Naive thymus-derived CD8-positive, alpha-beta T cell (primary cell): ENCODE measurements around the gene SALL3. TPM values are rescaled to one million over a fixed set of nuclear protein-coding genes. Genes with fewer than 3 reads are reported as not detected.
A peak's percentile ranks its signal among the peaks of the same experiment; 100 is the strongest.
"Not testable (repeated sequence)": the region's sequence is repeated elsewhere in the genome, so short reads cannot be mapped to it uniquely, and the experiment has no call there.

Source experiments
- ATAC-seq, 2 donors: fragments of 150-1000 bp; cut with Tn5 transposase in 1 of 2; sonication (Bioruptor Pico), chemical (Tn5 transposase) in 1 of 2; 1 replicate in 1 of 2; 2 replicates in 1 of 2; pipeline ENCODE4 v1.10.0; 2021; ENCODE audit warnings: mild to moderate bottlenecking in 2 of 2, moderate library complexity in 2 of 2
- POLR2A ChIA-PET: fragments of 350-600 bp; sonication (Branson Sonifier 250); formaldehyde crosslinking; loops from one replicate; lab custom pipeline; 2021; ENCODE audit warnings: antibody characterized with exemption; lab: Charles Lee
- DNase-seq, 10 donors: peaks; one replicate each; pipeline versions ENCODE4 v3.0.0 to v3.0.0-alpha.2; 2020 to 2022
- H3K27ac Mint-ChIP-seq, 10 donors: one replicate each; pipeline ENCODE4 v1.8.0; 2020 to 2022; ENCODE audit warnings: mild to moderate bottlenecking in 10 of 10, mixed read lengths in 10 of 10, moderate library complexity in 4 of 10, inconsistent platforms in 1 of 10
- H3K27me3 Mint-ChIP-seq, 5 donors: one replicate each; pipeline ENCODE4 v1.8.0; 2021 to 2022; ENCODE audit warnings: mixed read lengths in 5 of 5
- H3K36me3 Mint-ChIP-seq, 3 donors: one replicate each; pipeline ENCODE4 v1.8.0; 2020 to 2022; ENCODE audit warnings: mixed read lengths in 3 of 3, mild to moderate bottlenecking in 2 of 3, inconsistent platforms in 1 of 3
- H3K4me1 Mint-ChIP-seq, 4 donors: one replicate each; pipeline ENCODE4 v1.8.0; 2021 to 2022; ENCODE audit warnings: mixed read lengths in 4 of 4
- H3K4me3 Mint-ChIP-seq, 10 donors: one replicate each; pipeline ENCODE4 v1.8.0; 2020 to 2022; ENCODE audit warnings: mild to moderate bottlenecking in 10 of 10, mixed read lengths in 10 of 10, moderate library complexity in 6 of 10, inconsistent platforms in 1 of 10
- H3K9me3 Mint-ChIP-seq, 9 donors: one replicate each; pipeline ENCODE4 v1.8.0; 2020 to 2022; ENCODE audit warnings: mixed read lengths in 9 of 9, mild to moderate bottlenecking in 3 of 9, inconsistent platforms in 1 of 9, moderate library complexity in 1 of 9
- polyA plus RNA-seq, 3 donors: library from polyadenylated mRNA; unstranded; fragments of 300-500 nt; fragmentation: Illumina TruSeq; gene quantifications; one replicate each; pipeline ENCODE4 v1.2.3, GENCODE V29; 2021
- total RNA-seq, 8 experiments: library from RNA in 2 of 8; stranded (reverse) in 2 of 8; gene quantifications; one replicate each; pipeline ENCODE4 v1.2.3 and lab custom pipeline; 2021 to 2026

The SALL3 gene
- total and polyA plus RNA-seq, 5 experiments from 2014 or later = not detected

DNA sequence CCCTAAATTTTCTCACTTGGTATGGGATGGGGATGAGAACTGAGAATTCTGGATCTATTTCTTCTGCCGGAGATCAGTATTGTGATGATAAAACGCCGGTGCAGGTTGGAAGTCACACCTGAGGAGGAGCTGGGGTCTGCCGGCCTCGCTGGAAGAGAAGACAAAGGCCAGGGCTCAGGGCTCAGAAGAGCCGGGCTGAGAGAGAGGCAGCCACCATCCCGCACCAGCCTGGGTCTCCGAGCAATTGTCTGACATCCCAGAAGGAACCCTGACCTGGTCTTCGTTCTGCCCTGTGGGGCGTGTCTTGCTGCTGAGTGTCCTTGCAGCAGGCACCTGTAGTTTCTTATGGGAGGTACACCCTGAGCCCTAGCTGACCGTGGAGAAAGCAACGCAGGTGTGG lies 31.4 kb upstream of the SALL3 start:
- Mint-ChIP-seq H3K9me3 (peaks cover 0 to 9% (median 3%) of the 10 kb centered on the region in 9 donors), H3K27me3 (peaks cover 12 to 47% (median 17%) of the 10 kb centered on the region in 5 donors), H3K27ac (no peak overlapping the region), H3K4me1 (no peaks in the 10 kb centered on the region), H3K36me3 (peaks cover 0 to 4% (median 0%) of the 10 kb centered on the region in 3 donors), H3K4me3 (no peak overlapping the region)
- DNase-seq = no peak
- no peak for ATAC-seq
- POLR2A ChIA-PET = no interaction called here

- no peak for DNase-seq
- Mint-ChIP-seq H3K36me3 (peaks cover 0 to 4% (median 0%) of the 10 kb centered on the region in 3 donors), H3K9me3 (peaks cover 0 to 10% (median 3%) of the 10 kb centered on the region in 9 donors), H3K4me3 (no peak overlapping the region), H3K27me3 (peaks cover 12 to 47% (median 14%) of the 10 kb centered on the region in 5 donors), H3K27ac (no peak overlapping the region), H3K4me1 (no peaks in the 10 kb centered on the region)
- no peak for ATAC-seq
- POLR2A ChIA-PET = no interaction called here
Measured at GRCh38 chr18:78948707-78949106, 30.9 kb upstream of the SALL3 start.

- POLR2A ChIA-PET = no interaction called here
- H3K36me3 Mint-ChIP-seq = peaks cover 0 to 4% (median 0%) of the 10 kb centered on the region in 3 donors
- no peak for ATAC-seq
Measured at GRCh38 chr18:78949216-78949615, 30.4 kb upstream of the SALL3 start.

DNA sequence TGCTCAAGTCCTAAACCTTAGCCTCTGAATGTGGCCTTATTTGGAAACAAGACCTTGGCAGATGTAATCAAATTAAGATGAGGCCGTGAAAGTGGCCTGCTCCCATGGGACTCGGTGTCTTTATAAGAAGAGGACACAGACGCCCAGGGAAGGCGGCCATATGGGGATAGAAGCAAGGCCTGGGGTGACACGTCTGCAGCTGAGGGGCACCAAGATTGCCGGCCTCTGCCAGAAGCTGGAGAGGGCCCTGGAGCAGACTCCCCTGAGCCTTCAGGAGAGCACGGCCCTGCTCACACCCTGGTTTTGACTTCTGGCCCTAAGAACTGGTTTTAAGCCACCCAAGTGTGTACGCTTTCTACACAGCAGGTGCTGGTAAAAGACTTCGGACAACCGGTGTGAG lies 29.2 kb upstream of the SALL3 start:
- POLR2A ChIA-PET = no interaction called here
- Mint-ChIP-seq H3K9me3 (peaks cover 0 to 11% (median 3%) of the 10 kb centered on the region in 9 donors), H3K4me1 (no peaks in the 10 kb centered on the region), H3K27me3 (peaks cover 6 to 41% (median 12%) of the 10 kb centered on the region in 5 donors), H3K4me3 (no peak overlapping the region), H3K36me3 (peaks cover 0 to 4% (median 0%) of the 10 kb centered on the region in 3 donors), H3K27ac (no peak overlapping the region)
- no peak for ATAC-seq
- no peak for DNase-seq

More at GRCh38 chr18:78949216-78949615, 30.4 kb upstream of the SALL3 start:
- no peaks in the 10 kb centered on the region for H3K4me1 Mint-ChIP-seq
- H3K27ac Mint-ChIP-seq = no peak overlapping the region
- H3K4me3 Mint-ChIP-seq = no peak overlapping the region
- H3K9me3 Mint-ChIP-seq = peaks cover 0 to 11% (median 3%) of the 10 kb centered on the region in 9 donors
- peaks cover 7 to 45% (median 12%) of the 10 kb centered on the region in 5 donors for H3K27me3 Mint-ChIP-seq
- no peak for DNase-seq

- Mint-ChIP-seq H3K4me1 (no peaks in the 10 kb centered on the region), H3K27ac (no peak overlapping the region), H3K27me3 (peaks cover 3 to 14% (median 5%) of the 10 kb centered on the region in 5 donors), H3K36me3 (peaks cover 0 to 4% (median 0%) of the 10 kb centered on the region in 3 donors), H3K9me3 (peaks cover 0 to 11% (median 3%) of the 10 kb centered on the region in 9 donors), H3K4me3 (no peak overlapping the region)
- POLR2A ChIA-PET = no interaction called here
- ATAC-seq (no peak), DNase-seq (no peak)
Measured at GRCh38 chr18:78953566-78953965, 26.1 kb upstream of the SALL3 start.

GRCh38 chr18:78955051-78955450 lies 24.6 kb upstream of the SALL3 start:
- H3K4me1 Mint-ChIP-seq = no peaks in the 10 kb centered on the region
- DNase-seq (no peak), ATAC-seq (no peak)
- POLR2A ChIA-PET = no interaction called here
- H3K36me3 Mint-ChIP-seq = peaks cover 0 to 4% (median 0%) of the 10 kb centered on the region in 3 donors
- peaks cover 0 to 8% (median 5%) of the 10 kb centered on the region in 5 donors for H3K27me3 Mint-ChIP-seq
- no peak overlapping the region for H3K27ac Mint-ChIP-seq
- peaks cover 0 to 11% (median 3%) of the 10 kb centered on the region in 9 donors for H3K9me3 Mint-ChIP-seq
- no peak overlapping the region for H3K4me3 Mint-ChIP-seq

GRCh38 chr18:78957140-78957539 lies 22.5 kb upstream of the SALL3 start:
- no peak for ATAC-seq
- Mint-ChIP-seq H3K27me3 (peaks cover 0 to 9% (median 6%) of the 10 kb centered on the region in 5 donors), H3K27ac (no peak overlapping the region), H3K4me1 (no peaks in the 10 kb centered on the region), H3K4me3 (no peak overlapping the region), H3K36me3 (no peaks in the 10 kb centered on the region), H3K9me3 (peaks cover 0 to 8% (median 0%) of the 10 kb centered on the region in 9 donors)
- DNase-seq = no peak
- POLR2A ChIA-PET = no interaction called here

- no peak overlapping the region for H3K4me3 Mint-ChIP-seq
- H3K4me1 Mint-ChIP-seq = peaks cover 0 to 2% (median 0%) of the 10 kb centered on the region in 4 donors
- ATAC-seq = no peak
- H3K9me3 Mint-ChIP-seq = peaks cover 0 to 22% (median 2%) of the 10 kb centered on the region in 9 donors
- POLR2A ChIA-PET = no interaction called here
- H3K27ac Mint-ChIP-seq = no peak overlapping the region
- no peaks in the 10 kb centered on the region for H3K36me3 Mint-ChIP-seq
- no peak for DNase-seq
- H3K27me3 Mint-ChIP-seq = peaks cover 0 to 14% (median 3%) of the 10 kb centered on the region in 5 donors
Measured at GRCh38 chr18:78960709-78961108, 18.9 kb upstream of the SALL3 start.

DNA sequence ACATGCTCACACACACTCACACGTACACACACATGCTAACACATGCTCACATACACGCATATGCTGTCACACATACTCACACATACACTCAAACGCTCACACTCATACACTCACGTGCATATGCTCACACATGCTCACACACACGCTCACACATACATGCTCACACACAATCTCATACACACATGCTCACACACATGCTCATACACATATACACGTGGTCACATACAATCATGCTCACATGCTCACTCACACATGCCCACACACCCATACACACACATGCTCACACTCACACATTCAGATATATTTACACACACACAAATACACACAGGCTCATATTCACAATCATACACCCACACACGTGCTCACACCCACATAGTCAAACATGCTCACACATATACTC lies 17.5 kb upstream of the SALL3 start:
- H3K27me3 Mint-ChIP-seq = peaks cover 0 to 13% (median 3%) of the 10 kb centered on the region in 5 donors
- DNase-seq (no peak), ATAC-seq (no peak)
- no peak overlapping the region for H3K4me3 Mint-ChIP-seq
- H3K27ac Mint-ChIP-seq = no peak overlapping the region
- peaks cover 0 to 22% (median 2%) of the 10 kb centered on the region in 9 donors for H3K9me3 Mint-ChIP-seq
- POLR2A ChIA-PET = no interaction called here
- peaks cover 0 to 2% (median 0%) of the 10 kb centered on the region in 4 donors for H3K4me1 Mint-ChIP-seq
- no peaks in the 10 kb centered on the region for H3K36me3 Mint-ChIP-seq

GRCh38 chr18:78964727-78965126 lies 14.9 kb upstream of the SALL3 start:
- POLR2A ChIA-PET, ATAC-seq, DNase-seq, H3K27ac Mint-ChIP-seq, H3K4me1 Mint-ChIP-seq, H3K36me3 Mint-ChIP-seq, H3K4me3 Mint-ChIP-seq: not testable (repeated sequence)
- Mint-ChIP-seq H3K27me3 (peaks cover 2 to 26% (median 19%) of the 10 kb centered on the region in 5 donors), H3K9me3 (peaks cover 0 to 22% (median 2%) of the 10 kb centered on the region in 9 donors)

GRCh38 chr18:78965260-78965659 lies 14.4 kb upstream of the SALL3 start:
- DNase-seq (no peak), ATAC-seq (no peak)
- H3K4me1 Mint-ChIP-seq = peaks cover 0 to 2% (median 0%) of the 10 kb centered on the region in 4 donors
- peak overlapping the region in 1 of 10 donors; percentile 14 for H3K27ac Mint-ChIP-seq
- H3K27me3 Mint-ChIP-seq = peaks cover 2 to 31% (median 24%) of the 10 kb centered on the region in 5 donors
- H3K9me3 Mint-ChIP-seq = peaks cover 0 to 22% (median 2%) of the 10 kb centered on the region in 9 donors
- no peaks in the 10 kb centered on the region for H3K36me3 Mint-ChIP-seq
- POLR2A ChIA-PET = no interaction called here
- H3K4me3 Mint-ChIP-seq = no peak overlapping the region

GRCh38 chr18:78965917-78966792 lies 13.5 kb upstream of the SALL3 start:
- no peak for DNase-seq
- ATAC-seq = no peak
- Mint-ChIP-seq H3K27me3 (peaks cover 8 to 40% (median 33%) of the 10 kb centered on the region in 5 donors), H3K27ac (peak overlapping the region in 1 of 10 donors; percentile 14), H3K4me3 (no peak overlapping the region), H3K9me3 (peaks cover 0 to 22% (median 2%) of the 10 kb centered on the region in 9 donors), H3K36me3 (no peaks in the 10 kb centered on the region), H3K4me1 (peaks cover 0 to 2% (median 0%) of the 10 kb centered on the region in 4 donors)
- POLR2A ChIA-PET = no interaction called here

- peaks cover 0 to 3% (median 0%) of the 10 kb centered on the region in 4 donors for H3K4me1 Mint-ChIP-seq
- DNase-seq (no peak), ATAC-seq (no peak)
- no peak overlapping the region for H3K27ac Mint-ChIP-seq
- POLR2A ChIA-PET = no interaction called here
- H3K9me3 Mint-ChIP-seq = peaks cover 0 to 19% (median 1%) of the 10 kb centered on the region in 9 donors
- H3K36me3 Mint-ChIP-seq = no peaks in the 10 kb centered on the region
- H3K27me3 Mint-ChIP-seq = peaks cover 12 to 45% (median 39%) of the 10 kb centered on the region in 5 donors
- H3K4me3 Mint-ChIP-seq = no peak overlapping the region
Measured at GRCh38 chr18:78966793-78967106, 12.9 kb upstream of the SALL3 start.
